Measurements from ENCODE around the gene CCNI. TPM values are rescaled to one million over a fixed set of nuclear protein-coding genes. Genes with fewer than 3 reads are reported as not detected.
"Not testable (repeated sequence)": the region's sequence is repeated elsewhere in the genome, so short reads cannot be mapped to it uniquely, and the experiment has no call there.

The CCNI gene
- total RNA-seq, 4 donors from 2014 or later = 132 to 220 (median 176) TPM

- no peaks in the 10 kb centered on the region for H3K27me3 ChIP-seq
- H3K4me1 ChIP-seq = no peaks in the 10 kb centered on the region
- peak overlapping the region in 1 of 4 donors; percentile 34 for H3K27ac ChIP-seq
- peaks cover 0 to 26% (median 0%) of the 10 kb centered on the region in 3 donors for H3K36me3 ChIP-seq
- DNase-seq = no peak
- TF ChIP-seq POLR2A (IDR thresholded peaks at IDR 0.05) = no peak
- TF ChIP-seq, protein P1, sequence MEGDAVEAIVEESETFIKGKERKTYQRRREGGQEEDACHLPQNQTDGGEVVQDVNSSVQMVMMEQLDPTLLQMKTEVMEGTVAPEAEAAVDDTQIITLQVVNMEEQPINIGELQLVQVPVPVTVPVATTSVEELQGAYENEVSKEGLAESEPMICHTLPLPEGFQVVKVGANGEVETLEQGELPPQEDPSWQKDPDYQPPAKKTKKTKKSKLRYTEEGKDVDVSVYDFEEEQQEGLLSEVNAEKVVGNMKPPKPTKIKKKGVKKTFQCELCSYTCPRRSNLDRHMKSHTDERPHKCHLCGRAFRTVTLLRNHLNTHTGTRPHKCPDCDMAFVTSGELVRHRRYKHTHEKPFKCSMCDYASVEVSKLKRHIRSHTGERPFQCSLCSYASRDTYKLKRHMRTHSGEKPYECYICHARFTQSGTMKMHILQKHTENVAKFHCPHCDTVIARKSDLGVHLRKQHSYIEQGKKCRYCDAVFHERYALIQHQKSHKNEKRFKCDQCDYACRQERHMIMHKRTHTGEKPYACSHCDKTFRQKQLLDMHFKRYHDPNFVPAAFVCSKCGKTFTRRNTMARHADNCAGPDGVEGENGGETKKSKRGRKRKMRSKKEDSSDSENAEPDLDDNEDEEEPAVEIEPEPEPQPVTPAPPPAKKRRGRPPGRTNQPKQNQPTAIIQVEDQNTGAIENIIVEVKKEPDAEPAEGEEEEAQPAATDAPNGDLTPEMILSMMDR (IDR thresholded peaks at IDR 0.05) = no peak
- no peaks in the 10 kb centered on the region for H3K9me3 ChIP-seq
- H3K4me3 ChIP-seq = no peak overlapping the region
Observed at GRCh38 chr4:77043507-77044136, 32.2 kb downstream of the CCNI start.

- Histone ChIP-seq H3K9me3 (no peaks in the 10 kb centered on the region), H3K4me1 (no peaks in the 10 kb centered on the region), H3K27ac (peak overlapping the region in 1 of 4 donors; percentile 16), H3K36me3 (peaks cover 0 to 10% (median 0%) of the 10 kb centered on the region in 3 donors), H3K27me3 (no peaks in the 10 kb centered on the region), H3K4me3 (no peak overlapping the region)
- no peak for DNase-seq
- no peak for TF ChIP-seq POLR2A (IDR thresholded peaks at IDR 0.05)
- TF ChIP-seq, protein P1 (IDR thresholded peaks at IDR 0.05) = no peak
Observed at GRCh38 chr4:77040854-77041725, 34.7 kb downstream of the CCNI start.

DNA sequence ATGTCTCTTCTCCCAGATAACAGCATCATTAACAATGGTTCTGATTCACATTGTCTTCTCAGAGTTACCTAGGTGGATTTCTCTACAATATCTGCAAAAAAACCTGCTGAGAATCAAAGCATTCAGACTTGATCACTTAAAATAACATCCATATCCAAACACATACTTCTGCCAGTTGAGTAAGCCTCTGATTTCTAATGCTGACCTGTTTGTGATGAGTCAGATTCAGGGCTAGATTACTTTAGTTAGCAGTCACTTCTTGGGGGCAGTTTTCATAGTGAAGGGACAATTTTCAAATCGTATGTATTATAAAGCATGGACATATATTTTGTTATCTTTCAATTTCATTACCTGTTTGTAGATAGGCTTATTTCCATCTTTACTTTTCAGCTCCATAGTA lies 35.5 kb downstream of the CCNI start:
- no peak for TF ChIP-seq POLR2A (IDR thresholded peaks at IDR 0.05)
- TF ChIP-seq, protein P1 (IDR thresholded peaks at IDR 0.05) = no peak
- no peak overlapping the region for H3K4me3 ChIP-seq
- H3K36me3 ChIP-seq = peaks cover 0 to 15% (median 0%) of the 10 kb centered on the region in 3 donors
- no peak overlapping the region for H3K27ac ChIP-seq
- no peaks in the 10 kb centered on the region for H3K9me3 ChIP-seq
- no peak for DNase-seq
- H3K27me3 ChIP-seq = no peaks in the 10 kb centered on the region
- no peaks in the 10 kb centered on the region for H3K4me1 ChIP-seq

DNA sequence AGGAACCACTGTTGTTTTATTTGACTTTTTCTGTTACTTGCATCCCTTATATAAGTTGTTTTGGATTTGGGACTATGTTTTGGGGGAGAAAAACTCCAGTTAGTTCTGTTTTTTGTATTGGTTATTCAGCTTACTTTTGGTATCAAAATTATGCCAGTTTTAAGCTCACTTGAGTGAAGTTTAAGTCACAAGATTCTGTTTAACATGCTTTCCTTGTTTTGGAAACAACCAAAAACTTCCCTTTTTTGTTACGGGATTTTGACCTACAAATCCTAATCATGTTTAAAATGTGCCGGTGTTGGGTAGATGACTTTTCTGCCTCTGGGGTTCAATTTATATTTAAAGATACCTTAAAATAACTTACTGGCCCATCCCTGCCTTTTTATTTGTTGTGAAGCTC lies 36.0 kb downstream of the CCNI start:
- Histone ChIP-seq H3K4me1 (no peaks in the 10 kb centered on the region), H3K9me3 (no peaks in the 10 kb centered on the region), H3K27me3 (no peaks in the 10 kb centered on the region), H3K27ac (no peak overlapping the region), H3K4me3 (no peak overlapping the region), H3K36me3 (peaks cover 0 to 19% (median 0%) of the 10 kb centered on the region in 3 donors)
- no peak for TF ChIP-seq POLR2A (IDR thresholded peaks at IDR 0.05)
- no peak for DNase-seq

DNA sequence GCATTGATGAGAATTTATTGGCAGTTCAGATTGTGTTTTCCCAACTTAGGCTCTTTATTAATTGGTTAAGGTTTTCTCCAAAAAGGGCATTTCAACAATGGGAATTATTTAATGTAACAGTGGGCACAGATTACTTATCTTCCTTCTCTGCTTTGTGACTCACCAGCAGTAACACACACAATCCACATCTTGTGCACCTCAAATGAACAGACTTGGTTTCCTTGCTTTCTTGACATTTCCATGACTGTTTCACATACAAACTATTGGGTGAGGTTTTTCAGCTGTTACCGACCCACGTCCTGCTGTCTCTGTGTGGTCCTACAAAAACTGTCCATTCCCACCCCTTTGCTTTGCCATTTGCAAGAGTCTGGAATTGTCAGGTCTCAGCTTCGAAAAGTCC lies 38.1 kb downstream of the CCNI start:
- Histone ChIP-seq H3K4me3 (no peak overlapping the region), H3K9me3 (no peaks in the 10 kb centered on the region), H3K27me3 (no peaks in the 10 kb centered on the region), H3K4me1 (no peaks in the 10 kb centered on the region), H3K36me3 (peaks cover 0 to 40% (median 0%) of the 10 kb centered on the region in 3 donors), H3K27ac (no peak overlapping the region)
- TF ChIP-seq, protein P1 (IDR thresholded peaks at IDR 0.05) = no peak
- TF ChIP-seq POLR2A (IDR thresholded peaks at IDR 0.05) = no peak
- DNase-seq = no peak

- not testable (repeated sequence) for H3K9me3 ChIP-seq, H3K4me1 ChIP-seq
- H3K36me3 ChIP-seq = peaks cover 0 to 46% (median 0%) of the 10 kb centered on the region in 3 donors
Observed at GRCh38 chr4:77037168-77037567, 38.6 kb downstream of the CCNI start.

More at GRCh38 chr4:77037168-77037567, 38.6 kb downstream of the CCNI start:
- H3K27ac ChIP-seq, H3K4me3 ChIP-seq, DNase-seq, H3K27me3 ChIP-seq: not testable (repeated sequence)

Data from Peyer's patch (tissue), 4 donors.